Measurements from ENCODE around the gene TRMT2A.
"Not testable (repeated sequence)": the region's sequence is repeated elsewhere in the genome, so short reads cannot be mapped to it uniquely, and the experiment has no call there.

The TRMT2A gene

GRCh38 chr22:20083157-20083890 is 33.7 kb downstream of the TRMT2A start:
- DNase-seq: no peak

- peak; percentile 18 for DNase-seq
Measured at GRCh38 chr22:20080776-20081654, 36.0 kb downstream of the TRMT2A start.

- DNase-seq: peak; percentile 48
Measured at GRCh38 chr22:20080445-20080775, 36.6 kb downstream of the TRMT2A start.

- DNase-seq: peak; percentile 92
Measured at GRCh38 chr22:20079745-20080444, 37.1 kb downstream of the TRMT2A start, which contains the start of gene DGCR8. Gene DGCR8 (plus strand): TSS chr22:20080241. CDS start chr22:20085964, 5,723 bp downstream.

- no peak for DNase-seq
Measured at GRCh38 chr22:20076627-20077172, 40.3 kb downstream of the TRMT2A start.

- no peak for DNase-seq
Measured at GRCh38 chr22:20071524-20071972, 45.5 kb downstream of the TRMT2A start.

- DNase-seq: no peak
Measured at GRCh38 chr22:20069331-20070042, 47.5 kb downstream of the TRMT2A start.

GRCh38 chr22:20068640-20069039 is 48.4 kb downstream of the TRMT2A start:
- no peak for DNase-seq

DNA sequence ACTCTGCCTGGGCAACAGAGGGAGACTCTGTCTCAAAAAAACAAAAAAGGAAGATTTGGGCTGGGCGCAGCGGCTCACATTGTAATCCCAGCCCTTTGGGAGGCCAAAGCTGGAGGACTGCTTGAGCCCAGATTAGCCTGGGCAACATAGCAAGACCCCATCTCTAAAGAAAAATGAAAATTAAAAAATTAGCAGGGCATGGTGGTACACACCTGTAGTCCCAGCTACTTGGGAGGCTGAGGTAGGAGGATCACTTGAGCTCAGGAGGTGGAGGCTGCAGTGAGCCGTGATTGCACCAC is 49.7 kb downstream of the TRMT2A start:
- DNase-seq: not testable (repeated sequence)

DNA sequence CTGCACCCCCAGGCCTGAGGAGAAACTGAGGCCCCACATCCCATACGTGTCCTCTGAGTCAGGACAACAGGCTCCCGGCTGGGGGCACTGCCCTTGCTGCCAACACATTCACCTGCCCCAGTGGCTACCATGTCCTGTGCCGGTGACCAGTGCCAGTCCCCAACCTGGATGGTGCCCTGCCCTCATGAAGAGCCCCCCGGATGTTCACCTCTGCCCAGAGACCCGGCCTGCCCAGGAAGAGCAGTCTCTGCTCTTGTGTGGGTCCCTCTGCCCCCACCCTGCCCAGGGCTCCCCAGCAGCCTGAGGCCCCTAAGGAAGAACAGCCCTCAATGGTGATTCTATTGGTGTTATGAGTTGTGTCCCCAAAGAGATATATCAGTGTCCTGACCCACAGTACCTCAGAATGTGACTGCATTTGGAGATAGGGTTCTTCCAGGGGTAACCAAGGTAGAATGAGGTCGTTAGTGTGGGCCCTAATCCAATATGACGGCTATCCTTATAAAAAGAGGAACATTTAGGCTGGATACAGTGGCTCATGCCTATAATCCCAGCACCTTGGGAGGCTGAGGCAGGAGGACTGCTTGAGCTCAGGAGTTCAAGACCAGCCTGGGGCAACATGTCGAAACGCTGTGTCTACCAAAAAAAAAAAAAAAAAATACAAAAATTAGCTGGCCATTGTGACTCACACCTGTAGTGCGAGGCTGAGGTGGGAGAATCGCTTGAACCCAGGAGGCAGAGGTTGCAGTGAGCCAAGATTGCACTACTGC is 50.2 kb downstream of the TRMT2A start:
- DNase-seq: no peak

DNA sequence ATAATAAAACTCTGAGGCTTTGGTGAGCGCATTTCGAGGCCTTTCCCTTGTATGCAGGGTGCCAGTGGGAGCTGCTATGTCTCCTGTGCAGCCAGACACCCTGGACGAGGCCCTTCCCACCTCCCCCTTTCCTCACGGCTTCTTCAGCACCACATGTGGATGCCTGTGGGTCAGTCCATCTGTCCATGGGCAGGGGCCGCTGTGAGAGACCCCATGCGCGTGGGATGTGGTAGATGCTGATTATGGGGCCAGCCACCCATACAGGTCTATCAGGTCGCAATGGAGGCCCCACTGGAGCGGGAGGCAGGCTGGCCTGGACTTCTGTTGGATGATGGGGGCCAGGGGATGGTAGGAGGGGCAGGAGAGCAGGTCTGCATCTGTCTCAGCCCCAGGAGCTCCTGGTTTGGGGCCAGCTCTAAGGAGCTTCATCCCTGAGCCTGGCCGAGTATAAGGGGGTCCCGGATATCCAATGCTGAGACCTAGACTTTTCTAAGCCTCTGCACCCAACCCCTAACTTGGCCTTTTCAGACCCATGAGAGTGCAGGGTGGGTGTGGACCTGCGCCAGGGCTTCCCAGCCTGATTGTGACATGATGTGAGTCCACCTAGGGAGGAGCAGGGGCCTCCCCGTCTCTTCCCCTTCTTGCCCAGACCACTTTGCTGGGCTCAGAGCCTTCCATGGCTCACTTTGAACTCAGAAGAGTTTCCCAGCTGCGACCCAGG is 51.0 kb downstream of the TRMT2A start:
- DNase-seq: no peak

- DNase-seq: no peak
Measured at GRCh38 chr22:20064545-20065262, 52.3 kb downstream of the TRMT2A start.

GRCh38 chr22:20064140-20064480 is 52.9 kb downstream of the TRMT2A start:
- DNase-seq: no peak

DNA sequence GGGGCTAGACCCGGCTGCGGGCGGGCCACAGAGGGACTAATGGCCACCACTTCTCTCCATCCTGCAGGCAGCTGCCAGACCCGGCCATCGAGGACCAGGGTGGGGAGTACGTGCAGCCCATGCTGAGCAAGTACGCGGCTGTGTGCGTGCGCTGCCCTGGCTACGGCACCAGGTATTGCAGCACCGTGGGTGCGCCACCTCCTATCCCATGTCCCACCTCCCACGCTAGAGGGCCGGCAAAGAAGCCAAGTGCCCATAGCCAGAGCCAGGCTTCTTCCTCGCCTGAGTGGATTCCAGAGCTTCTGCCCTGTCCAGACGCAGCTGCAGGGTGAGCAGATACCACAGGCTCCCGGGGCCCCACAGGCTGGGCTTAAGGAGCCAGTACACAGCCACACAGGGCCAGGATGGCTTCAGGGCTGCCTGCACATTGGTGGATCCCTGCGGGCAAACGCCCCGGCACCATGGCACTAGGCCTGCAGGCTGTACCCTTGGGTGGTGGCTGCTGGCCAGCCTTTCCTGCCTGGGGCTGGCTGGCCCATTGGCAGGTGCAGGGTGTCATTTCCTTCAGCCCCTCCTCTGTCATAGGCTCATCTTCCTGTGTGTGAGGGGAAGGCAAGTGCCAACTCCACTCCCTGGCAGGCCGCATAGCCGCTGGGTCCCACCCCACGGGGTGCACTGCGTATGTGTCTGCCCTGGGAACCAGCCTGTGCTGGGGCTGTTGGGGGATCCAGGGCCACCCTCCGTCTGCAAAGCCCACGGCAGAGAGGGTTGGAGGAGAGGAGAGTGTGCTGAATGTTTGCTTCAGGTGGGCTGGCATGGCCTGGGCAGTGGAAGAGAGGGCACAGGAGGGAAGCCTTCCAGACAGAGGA is 53.5 kb downstream of the TRMT2A start:
- no peak for DNase-seq

DNA sequence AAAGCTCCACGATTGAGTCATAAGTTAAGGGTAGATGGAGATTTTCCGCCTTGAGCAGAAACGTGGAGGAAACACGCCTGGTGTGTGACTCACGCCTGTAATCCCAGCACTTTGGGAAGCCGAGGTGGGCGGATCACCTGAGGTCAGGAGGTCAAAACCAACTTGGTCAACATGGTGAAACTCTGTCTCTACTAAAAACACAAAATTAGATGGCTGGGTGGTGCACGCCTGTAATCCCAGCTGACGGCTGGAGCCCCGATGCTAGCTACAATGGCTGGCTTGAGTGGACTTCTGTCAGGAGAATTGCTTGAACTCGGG is 54.3 kb downstream of the TRMT2A start:
- no peak for DNase-seq

DNA sequence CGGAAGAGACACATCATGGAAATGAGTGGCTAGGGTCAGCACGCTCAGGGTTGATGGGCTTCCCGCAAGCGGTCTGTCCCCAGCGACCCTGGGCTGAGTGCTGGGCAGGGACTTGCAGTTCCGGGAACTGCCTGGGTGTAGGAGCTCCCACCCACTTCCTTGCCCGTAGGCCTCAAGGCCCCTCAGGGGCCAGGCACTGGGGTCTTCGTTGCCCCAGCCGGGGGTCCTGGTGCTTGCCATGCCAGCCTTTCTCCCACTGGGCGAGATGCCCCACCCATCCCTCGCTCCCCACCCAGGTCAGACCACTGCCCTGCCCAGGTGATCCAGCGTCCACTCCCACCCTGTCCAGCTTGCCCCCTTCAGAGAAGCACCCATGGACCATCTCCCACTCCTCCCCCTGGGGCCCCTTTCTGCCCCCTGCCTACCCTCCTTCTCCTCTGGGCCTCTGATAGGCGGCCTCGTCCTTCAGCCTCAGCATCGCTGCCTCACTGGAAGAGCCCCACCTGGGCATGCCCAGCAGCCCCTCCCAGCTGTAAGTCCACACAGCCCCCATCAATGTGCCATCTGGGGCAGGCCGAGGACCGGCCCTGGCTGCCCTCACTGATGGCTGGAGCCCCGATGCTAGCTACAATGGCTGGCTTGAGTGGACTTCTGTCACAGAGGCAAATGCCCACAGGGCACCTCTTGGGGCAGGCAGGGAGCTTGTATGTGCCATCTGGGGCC is 54.8 kb downstream of the TRMT2A start:
- DNase-seq: no peak

All from NCI-H1092 (cell line).